NCI-H2196 (cell line): ENCODE measurements around the gene DST.
"Not testable (repeated sequence)": the region's sequence is repeated elsewhere in the genome, so short reads cannot be mapped to it uniquely, and the experiment has no call there.

Experiments used
- DNase-seq: peaks from one replicate; lab custom pipeline; 2025; ENCODE audit not compliant: unreplicated experiment; lab: John Stamatoyannopoulos, UW

Gene DST

GRCh38 chr6:56518995-56519767, 123.5 kb downstream of the DST start:
- DNase-seq: no peak

- no peak for DNase-seq
Observed at GRCh38 chr6:56517155-56517745, 125.4 kb downstream of the DST start.

- DNase-seq: no peak
Observed at GRCh38 chr6:56516003-56516402, 126.7 kb downstream of the DST start.

- no peak for DNase-seq
Observed at GRCh38 chr6:56515081-56515905, 127.4 kb downstream of the DST start.

- DNase-seq: no peak
Observed at GRCh38 chr6:56514395-56514794, 128.3 kb downstream of the DST start.

- DNase-seq: no peak
Observed at GRCh38 chr6:56513631-56514030, 129.1 kb downstream of the DST start.

GRCh38 chr6:56511591-56511990, 131.1 kb downstream of the DST start:
- no peak for DNase-seq

- DNase-seq: peak; percentile 22
Observed at GRCh38 chr6:56510984-56511531, 131.6 kb downstream of the DST start.

GRCh38 chr6:56509031-56509430, 133.7 kb downstream of the DST start:
- no peak for DNase-seq

GRCh38 chr6:56507517-56507916, 135.2 kb downstream of the DST start:
- no peak for DNase-seq

- no peak for DNase-seq
Observed at GRCh38 chr6:56505512-56506260, 137.0 kb downstream of the DST start.

GRCh38 chr6:56501993-56502392, 140.7 kb downstream of the DST start:
- no peak for DNase-seq

GRCh38 chr6:56499095-56499494, 143.6 kb downstream of the DST start:
- DNase-seq: no peak

- no peak for DNase-seq
Observed at GRCh38 chr6:56497691-56498090, 145.0 kb downstream of the DST start.

- no peak for DNase-seq
Observed at GRCh38 chr6:56497240-56497639, 145.4 kb downstream of the DST start.

GRCh38 chr6:56496650-56497049, 146.0 kb downstream of the DST start:
- DNase-seq: not testable (repeated sequence)

GRCh38 chr6:56495654-56496053, 147.0 kb downstream of the DST start:
- no peak for DNase-seq

GRCh38 chr6:56491606-56492328, 150.9 kb downstream of the DST start:
- no peak for DNase-seq

- no peak for DNase-seq
Observed at GRCh38 chr6:56490993-56491392, 151.7 kb downstream of the DST start.

- DNase-seq: no peak
Observed at GRCh38 chr6:56489559-56489958, 153.1 kb downstream of the DST start.
